C1 segment of cervical spinal cord (tissue), 14 donors: ENCODE measurements around the gene SV2B.
"Not testable (repeated sequence)": the region's sequence is repeated elsewhere in the genome, so short reads cannot be mapped to it uniquely, and the experiment has no call there.

ENCODE experiments used
- DNase-seq, 14 donors: peaks; one replicate each; lab custom pipeline; 2025; lab: John Stamatoyannopoulos, UW

The SV2B gene

GRCh38 chr15:91308199-91308598 is 208.1 kb downstream of the SV2B start:
- DNase-seq: no peak

GRCh38 chr15:91308855-91309254 is 208.8 kb downstream of the SV2B start:
- DNase-seq: no peak

- DNase-seq: no peak
Measured at GRCh38 chr15:91311986-91312385, 211.9 kb downstream of the SV2B start.

GRCh38 chr15:91316126-91316525 is 216.1 kb downstream of the SV2B start:
- DNase-seq: no peak

GRCh38 chr15:91318516-91318915 is 218.5 kb downstream of the SV2B start:
- DNase-seq: no peak

- DNase-seq: peak in 1 of 14 donors; percentile 63
Measured at GRCh38 chr15:91318931-91319330, 218.9 kb downstream of the SV2B start.

- no peak for DNase-seq
Measured at GRCh38 chr15:91319371-91320059, 219.5 kb downstream of the SV2B start.

GRCh38 chr15:91320101-91320500 is 220.0 kb downstream of the SV2B start:
- DNase-seq: no peak

- no peak for DNase-seq
Measured at GRCh38 chr15:91329914-91330313, 229.9 kb downstream of the SV2B start.

GRCh38 chr15:91331581-91331980 is 231.5 kb downstream of the SV2B start:
- DNase-seq: no peak

GRCh38 chr15:91335702-91336101 is 235.6 kb downstream of the SV2B start:
- no peak for DNase-seq

- no peak for DNase-seq
Measured at GRCh38 chr15:91336687-91337086, 236.6 kb downstream of the SV2B start.

GRCh38 chr15:91338766-91339165 is 238.7 kb downstream of the SV2B start:
- DNase-seq: no peak

- DNase-seq: peak in 3 of 14 donors; percentile 3 to 8 (median 5)
Measured at GRCh38 chr15:91342097-91342496, 242.0 kb downstream of the SV2B start.

- not testable (repeated sequence) for DNase-seq
Measured at GRCh38 chr15:91344912-91345311, 244.9 kb downstream of the SV2B start.

GRCh38 chr15:91345736-91346135 is 245.7 kb downstream of the SV2B start:
- DNase-seq: no peak

- DNase-seq: no peak
Measured at GRCh38 chr15:91346259-91346658, 246.2 kb downstream of the SV2B start.

GRCh38 chr15:91348752-91349500 is 248.9 kb downstream of the SV2B start:
- no peak for DNase-seq
